Tibial artery (tissue), 4 donors: Measurements from ENCODE around the gene FAM53C.
A peak's percentile ranks its signal among the peaks of the same experiment; 100 is the strongest.

Experiments
- DNase-seq, 2 donors: peaks; one replicate each; pipeline ENCODE4 v3.0.0-alpha.2; 2019
- H3K27ac ChIP-seq, 2 donors: fragments of 200-600 bp; sonication (generic) in 1 of 2; 1 replicate in 1 of 2; 2 replicates in 1 of 2; pipeline ENCODE4 v1.5.1; 2018 to 2019; ENCODE audit warnings: mild to moderate bottlenecking in 1 of 2
- H3K27me3 ChIP-seq, 2 donors: fragments of 200-600 bp; sonication (generic) in 1 of 2; one replicate each; pipeline versions ENCODE4 v1.5.1 to v1.6.0; 2016 to 2019
- H3K36me3 ChIP-seq, 3 donors: fragments of 200-600 bp; sonication (generic) in 2 of 3; one replicate each; pipeline ENCODE4 v1.5.1; 2016 to 2019; ENCODE audit warnings: mild to moderate bottlenecking in 2 of 3
- H3K4me1 ChIP-seq, 4 donors: fragments of 200-600 bp; sonication (generic) in 2 of 4; 1 replicate in 3 of 4; 2 replicates in 1 of 4; pipeline ENCODE4 v1.5.1; 2016 to 2019
- H3K4me3 ChIP-seq, 2 donors: fragments of 200-600 bp; sonication (generic) in 1 of 2; 1 replicate in 1 of 2; 2 replicates in 1 of 2; pipeline ENCODE4 v1.5.1; 2018 to 2019; ENCODE audit warnings: mild to moderate bottlenecking in 2 of 2
- H3K9me3 ChIP-seq, 3 donors: fragments of 200-600 bp; sonication (generic) in 1 of 3; one replicate each; pipeline ENCODE4 v1.5.1; 2016 to 2019
- CTCF ChIP-seq, 2 experiments: fragments of 200-600 bp in 1 of 2; fragments of 450-650 bp in 1 of 2; IDR thresholded peaks; one replicate each; pipeline ENCODE4 v1.5.1; 2017 to 2019; ENCODE audit warnings: antibody characterized with exemption in 2 of 2, mild to moderate bottlenecking in 1 of 2, moderate library complexity in 1 of 2
- intact Hi-C: fragments of 100-400 bp; cut with DNase I; formaldehyde crosslinking; loops from one replicate; pipeline ENCODE4 v1.15.0; 2023; ENCODE audit warnings: low total_unique reads

FAM53C gene

GRCh38 chr5:138344887-138345622 is 7.0 kb downstream of the FAM53C start:
- H3K36me3 ChIP-seq = peaks cover 46 to 78% (median 70%) of the 10 kb centered on the region in 3 donors
- no peak overlapping the region for H3K4me3 ChIP-seq
- H3K4me1 ChIP-seq = peaks cover 0 to 45% (median 31%) of the 10 kb centered on the region in 4 donors
- peak in 1 of 2 donors; percentile 65 for DNase-seq
- H3K9me3 ChIP-seq = no peaks in the 10 kb centered on the region
- no peaks in the 10 kb centered on the region for H3K27me3 ChIP-seq
- no peak overlapping the region for H3K27ac ChIP-seq
- no peak for TF ChIP-seq CTCF (IDR thresholded peaks at IDR 0.05)
- intact Hi-C loops = no loop called here

GRCh38 chr5:138346889-138347288 is 8.8 kb downstream of the FAM53C start:
- intact Hi-C loops = no loop called here
- H3K36me3 ChIP-seq = peaks cover 46 to 70% (median 68%) of the 10 kb centered on the region in 3 donors
- DNase-seq = no peak

GRCh38 chr5:138349852-138350562 is 11.9 kb downstream of the FAM53C start:
- no peak for TF ChIP-seq CTCF (IDR thresholded peaks at IDR 0.05)
- Histone ChIP-seq H3K9me3 (no peaks in the 10 kb centered on the region), H3K4me1 (peaks cover 0 to 61% (median 32%) of the 10 kb centered on the region in 4 donors), H3K27me3 (no peaks in the 10 kb centered on the region), H3K27ac (peak overlapping the region; percentile 1 to 47), H3K36me3 (peaks cover 27 to 43% (median 38%) of the 10 kb centered on the region in 3 donors), H3K4me3 (no peak overlapping the region)
- DNase-seq = no peak
- intact Hi-C loops = no loop called here

More at GRCh38 chr5:138346889-138347288, 8.8 kb downstream of the FAM53C start:
- no peak for TF ChIP-seq CTCF (IDR thresholded peaks at IDR 0.05)
- Histone ChIP-seq H3K27me3 (no peaks in the 10 kb centered on the region), H3K27ac (no peak overlapping the region), H3K4me1 (peaks cover 0 to 46% (median 23%) of the 10 kb centered on the region in 4 donors), H3K9me3 (no peaks in the 10 kb centered on the region), H3K4me3 (no peak overlapping the region)

GRCh38 chr5:138350563-138350890 is 12.5 kb downstream of the FAM53C start:
- DNase-seq = no peak
- Histone ChIP-seq H3K27ac (peak overlapping the region; percentile 1 to 47), H3K27me3 (no peaks in the 10 kb centered on the region), H3K9me3 (no peaks in the 10 kb centered on the region), H3K4me3 (no peak overlapping the region), H3K4me1 (peaks cover 0 to 66% (median 37%) of the 10 kb centered on the region in 4 donors), H3K36me3 (peaks cover 22 to 38% (median 33%) of the 10 kb centered on the region in 3 donors)
- intact Hi-C loops = no loop called here
- TF ChIP-seq CTCF (IDR thresholded peaks at IDR 0.05) = no peak

GRCh38 chr5:138351056-138351455 is 13.0 kb downstream of the FAM53C start:
- no peak for TF ChIP-seq CTCF (IDR thresholded peaks at IDR 0.05)
- Histone ChIP-seq H3K27ac (peak overlapping the region in 1 of 2 donors; percentile 93), H3K4me1 (peaks cover 0 to 71% (median 38%) of the 10 kb centered on the region in 4 donors), H3K27me3 (no peaks in the 10 kb centered on the region), H3K9me3 (no peaks in the 10 kb centered on the region), H3K4me3 (no peak overlapping the region), H3K36me3 (peaks cover 16 to 32% (median 28%) of the 10 kb centered on the region in 3 donors)
- intact Hi-C loops = no loop called here
- DNase-seq = no peak
